Adipocyte (in vitro differentiated cells): Measurements from ENCODE around the gene BANF1.
"Not testable (repeated sequence)": the region's sequence is repeated elsewhere in the genome, so short reads cannot be mapped to it uniquely, and the experiment has no call there.

Experiments
- DNase-seq: peaks from one replicate; pipeline ENCODE4 v3.0.0-alpha.2; 2015; ENCODE audit warnings: low read depth
- H3K27me3 ChIP-seq: replicated peaks from 2 replicates; pipeline ENCODE4 v1.7.0; 2013; ENCODE audit warnings: mild to moderate bottlenecking, low read length, moderate library complexity; ENCODE audit not compliant: control insufficient read depth, insufficient read depth
- H3K36me3 ChIP-seq: 2 replicates; pipeline ENCODE4 v1.7.0; 2013; ENCODE audit warnings: low read length, mild to moderate bottlenecking, moderate library complexity; ENCODE audit not compliant: control insufficient read depth, insufficient read depth, severe bottlenecking
- H3K4me1 ChIP-seq: 2 replicates; pipeline ENCODE4 v1.7.0; 2013; ENCODE audit warnings: mild to moderate bottlenecking, low read length, moderate library complexity; ENCODE audit not compliant: control insufficient read depth, insufficient read depth
- H3K4me3 ChIP-seq: 2 replicates; pipeline ENCODE4 v1.7.0; 2013; ENCODE audit warnings: mild to moderate bottlenecking, low read length, moderate library complexity
- H3K9ac ChIP-seq: 2 replicates; pipeline ENCODE4 v1.7.0; 2013; ENCODE audit warnings: mild to moderate bottlenecking, low read length, moderate library complexity
- H3K9me3 ChIP-seq: 2 replicates; pipeline ENCODE4 v1.7.0; 2013; ENCODE audit warnings: mild to moderate bottlenecking, low read length, moderate library complexity; ENCODE audit not compliant: control insufficient read depth

The BANF1 gene

DNA sequence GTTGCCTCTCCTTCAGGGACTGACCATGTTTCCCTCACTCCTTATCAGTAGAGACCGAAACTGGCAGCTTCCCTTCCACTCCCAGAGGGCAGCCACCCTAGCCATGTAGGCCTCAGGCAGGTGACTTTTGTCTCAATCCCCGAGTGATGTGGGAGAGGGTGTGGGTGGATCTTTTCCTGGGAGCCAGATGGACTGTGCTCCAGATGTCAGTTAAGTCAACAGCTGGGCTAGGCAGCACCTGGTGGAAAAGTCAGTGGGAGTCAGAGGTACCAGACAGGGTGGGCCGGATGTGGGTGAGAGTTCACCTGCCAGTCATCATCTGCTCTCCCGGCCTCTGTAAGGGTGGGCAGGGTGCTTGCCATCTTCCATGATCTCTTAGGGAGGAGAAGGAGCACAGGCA lies 1.9 kb downstream of the BANF1 start:
- Histone ChIP-seq H3K4me1 (peaks cover 14% of the 10 kb centered on the region), H3K9ac (no peak overlapping the region), H3K9me3 (no peaks in the 10 kb centered on the region), H3K36me3 (peaks cover 28% of the 10 kb centered on the region), H3K27me3 (no peaks in the 10 kb centered on the region), H3K4me3 (no peak overlapping the region)
- no peak for DNase-seq

DNA sequence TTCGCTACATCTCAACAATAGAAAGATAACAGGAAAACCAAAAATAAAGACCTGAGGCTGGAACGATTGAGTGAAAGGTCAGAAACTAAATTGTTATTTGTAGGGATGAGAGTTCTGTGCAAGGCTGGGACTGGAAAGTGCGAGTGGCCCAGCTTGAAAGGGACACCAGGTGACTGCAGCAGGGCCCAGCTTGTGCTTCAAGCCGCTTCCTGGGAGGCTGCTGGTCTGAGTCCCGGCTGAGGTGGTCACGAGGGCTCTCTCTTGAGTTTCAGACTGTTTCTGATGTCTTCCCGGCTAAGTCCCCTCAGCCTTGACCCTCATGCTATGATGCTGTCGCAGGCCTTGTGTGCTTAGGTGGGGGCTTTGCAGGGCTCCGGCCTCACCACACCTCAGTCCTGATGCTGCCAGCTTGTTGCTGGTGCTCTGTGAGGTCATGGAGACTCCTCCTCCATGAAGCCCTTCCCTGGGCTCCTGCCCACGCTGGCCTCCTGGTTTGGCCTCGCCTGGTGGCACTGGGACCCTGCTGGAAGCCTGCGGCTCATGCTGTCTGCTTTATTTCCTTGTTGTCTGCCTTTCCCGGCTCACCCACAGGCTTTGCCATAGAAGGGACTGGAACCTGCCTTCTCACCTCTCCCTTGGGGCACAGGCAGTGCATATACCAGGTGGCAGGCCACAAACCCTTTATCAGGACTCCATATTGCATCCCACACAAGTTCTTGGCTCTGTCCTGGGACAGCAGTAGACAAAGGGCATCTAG lies 4.0 kb downstream of the BANF1 start:
- Histone ChIP-seq H3K36me3 (peaks cover 17% of the 10 kb centered on the region), H3K4me3 (no peak overlapping the region), H3K9ac (no peak overlapping the region), H3K4me1 (peaks cover 7% of the 10 kb centered on the region), H3K27me3 (no peaks in the 10 kb centered on the region), H3K9me3 (no peaks in the 10 kb centered on the region)
- no peak for DNase-seq

DNA sequence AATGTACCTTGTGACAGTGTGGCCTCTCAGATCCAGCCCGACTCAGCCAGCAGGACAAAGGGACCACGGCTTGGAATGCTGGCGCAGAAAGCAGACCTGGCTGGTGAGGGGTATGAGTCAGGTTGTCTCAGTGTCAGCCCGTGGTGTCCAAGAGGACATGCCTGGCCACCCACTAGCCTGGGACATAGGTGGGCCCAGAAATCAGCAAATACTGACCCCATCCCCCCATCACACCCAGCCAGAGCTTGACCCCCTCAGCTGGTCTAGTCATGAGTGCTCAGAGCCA lies 4.5 kb downstream of the BANF1 start:
- DNase-seq, result no peak
- Histone ChIP-seq H3K9me3 (no peaks in the 10 kb centered on the region), H3K4me3 (no peak overlapping the region), H3K27me3 (peaks cover 4% of the 10 kb centered on the region), H3K4me1 (peaks cover 7% of the 10 kb centered on the region), H3K9ac (no peak overlapping the region), H3K36me3 (peaks cover 17% of the 10 kb centered on the region)

DNA sequence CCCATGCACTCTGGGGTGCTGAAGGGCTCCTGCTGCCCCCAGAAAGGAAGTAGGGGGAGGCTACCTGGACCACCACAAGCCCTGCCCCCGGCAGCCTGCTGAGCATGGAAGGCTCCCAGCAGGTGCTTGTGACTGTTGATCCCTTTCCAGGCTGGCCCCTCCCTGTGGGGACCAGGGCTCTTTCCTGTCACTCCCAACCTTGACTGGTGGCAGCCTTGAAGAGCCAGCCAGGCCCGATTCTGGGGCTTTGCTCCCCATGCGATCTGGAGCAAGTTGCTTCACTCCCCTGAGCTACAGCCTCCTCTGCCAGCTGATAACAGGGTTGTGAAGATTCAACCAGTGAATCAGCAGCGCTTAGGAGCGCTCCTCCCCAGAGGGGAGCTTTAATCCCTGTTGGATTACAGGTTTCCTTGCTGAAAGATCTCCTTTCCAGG lies 4.9 kb downstream of the BANF1 start:
- Histone ChIP-seq H3K27me3 (peaks cover 4% of the 10 kb centered on the region), H3K9ac (no peak overlapping the region), H3K4me1 (peaks cover 7% of the 10 kb centered on the region), H3K4me3 (no peak overlapping the region), H3K9me3 (no peaks in the 10 kb centered on the region), H3K36me3 (peaks cover 17% of the 10 kb centered on the region)
- no peak for DNase-seq

DNA sequence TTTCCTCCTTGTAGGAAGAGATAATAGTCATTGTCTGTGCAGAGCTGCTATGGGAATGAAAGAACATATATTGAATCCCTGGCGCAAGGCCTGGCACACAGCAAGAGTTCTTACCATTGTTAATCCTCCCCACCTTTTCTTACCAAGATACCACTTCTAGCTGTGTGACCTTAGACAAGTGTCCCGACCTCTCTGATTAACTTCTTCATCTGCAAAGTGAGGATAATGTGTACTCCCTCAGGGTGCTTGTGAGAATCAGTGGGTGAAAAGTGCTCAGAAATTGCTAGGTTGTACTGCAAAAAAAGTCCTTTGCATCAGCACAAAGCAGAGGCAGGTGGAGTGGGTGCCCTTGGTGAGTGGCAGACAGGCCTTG lies 5.8 kb downstream of the BANF1 start:
- no peak for DNase-seq
- no peak overlapping the region for H3K4me3 ChIP-seq

DNA sequence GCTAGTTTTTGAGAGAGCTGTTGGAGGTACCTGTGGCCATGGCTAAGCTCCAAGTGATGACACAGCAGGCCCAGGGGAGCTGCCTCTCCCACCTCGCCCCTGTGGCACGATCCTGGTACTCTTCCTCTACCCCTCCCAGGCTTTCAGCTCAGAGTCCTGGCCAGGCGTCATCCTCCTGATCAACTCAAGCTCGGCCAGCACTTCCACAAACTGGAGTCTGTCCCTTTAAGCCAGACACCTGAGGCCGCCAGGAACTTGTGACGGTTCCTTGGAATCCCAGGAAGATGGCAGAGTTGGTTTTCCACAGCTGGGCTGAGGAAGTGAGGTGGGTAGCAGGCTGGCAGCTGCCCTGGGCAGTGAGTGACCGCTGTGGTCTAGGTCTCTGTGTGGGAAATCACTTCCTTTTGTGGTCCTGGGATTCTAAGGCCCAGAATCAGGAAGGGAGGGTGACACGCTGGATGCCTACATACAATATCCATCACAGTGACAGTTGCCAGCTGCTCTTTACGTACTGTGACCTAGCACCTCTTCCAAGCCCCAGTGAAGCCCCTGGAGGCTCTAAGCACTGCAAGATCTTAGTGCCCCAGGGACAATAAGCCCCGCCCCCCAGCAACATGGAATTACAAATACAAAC lies 6.3 kb downstream of the BANF1 start:
- H3K4me3 ChIP-seq, result no peak overlapping the region
- no peaks in the 10 kb centered on the region for H3K4me1 ChIP-seq
- peaks cover 17% of the 10 kb centered on the region for H3K36me3 ChIP-seq
- no peak overlapping the region for H3K9ac ChIP-seq
- no peak for DNase-seq
- peaks cover 4% of the 10 kb centered on the region for H3K27me3 ChIP-seq
- H3K9me3 ChIP-seq, result no peaks in the 10 kb centered on the region

More for the DNA sequence above, 5.8 kb downstream of the BANF1 start:
- Histone ChIP-seq H3K9ac (no peak overlapping the region), H3K36me3 (peaks cover 17% of the 10 kb centered on the region), H3K9me3 (no peaks in the 10 kb centered on the region), H3K27me3 (peaks cover 4% of the 10 kb centered on the region), H3K4me1 (peaks cover 4% of the 10 kb centered on the region)

DNA sequence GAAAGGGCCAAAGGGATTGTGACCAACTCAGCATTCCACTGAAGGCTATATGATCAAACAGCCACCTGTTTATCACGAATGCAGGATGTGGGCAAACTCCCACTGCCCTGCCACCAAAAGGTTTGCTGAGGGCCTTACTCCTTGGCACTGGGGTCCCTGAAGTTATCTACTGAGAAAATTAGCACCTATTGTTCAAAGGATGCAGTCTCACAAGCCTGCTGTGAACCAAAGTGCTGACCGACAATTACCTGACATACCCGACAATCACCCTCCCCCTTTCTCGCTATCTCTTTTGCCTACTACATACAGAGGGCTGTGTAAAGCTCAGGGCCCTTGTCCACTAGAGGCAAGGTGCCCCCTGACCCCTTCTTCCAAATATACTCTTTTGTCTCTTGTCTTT lies 7.7 kb downstream of the BANF1 start:
- DNase-seq, H3K9ac ChIP-seq, H3K36me3 ChIP-seq, H3K4me3 ChIP-seq, H3K4me1 ChIP-seq, H3K9me3 ChIP-seq, H3K27me3 ChIP-seq: not testable (repeated sequence)

DNA sequence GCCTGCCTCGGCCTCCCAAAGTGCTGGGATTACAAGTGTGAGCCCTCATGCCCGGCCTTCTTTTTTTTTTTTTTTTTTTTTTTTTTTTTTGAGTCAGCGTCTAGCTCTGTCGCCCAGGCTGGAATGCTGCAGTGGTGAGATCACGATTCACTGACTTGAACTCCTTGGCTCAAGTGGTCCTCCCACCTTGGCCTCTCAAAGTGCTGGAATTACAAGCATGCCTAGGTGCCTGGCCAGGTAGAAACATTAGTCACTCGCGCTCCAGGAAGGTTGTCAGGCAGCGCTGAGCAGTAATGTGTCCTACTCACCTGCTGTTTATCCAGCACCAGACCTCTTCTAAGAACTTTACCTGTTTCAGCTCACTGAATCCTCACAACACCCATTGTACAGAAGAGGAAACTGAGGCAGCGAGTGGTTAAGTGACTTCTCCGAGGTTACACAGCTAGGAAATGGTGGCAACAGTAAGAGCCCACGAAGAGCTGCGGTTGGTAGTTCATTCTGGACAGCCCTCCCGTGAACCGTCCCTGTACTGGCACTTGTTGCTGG lies 9.0 kb downstream of the BANF1 start:
- peaks cover 4% of the 10 kb centered on the region for H3K27me3 ChIP-seq
- no peaks in the 10 kb centered on the region for H3K36me3 ChIP-seq
- DNase-seq, result no peak
- no peaks in the 10 kb centered on the region for H3K4me1 ChIP-seq
- no peaks in the 10 kb centered on the region for H3K9me3 ChIP-seq
- H3K4me3 ChIP-seq, result no peak overlapping the region
- H3K9ac ChIP-seq, result no peak overlapping the region

DNA sequence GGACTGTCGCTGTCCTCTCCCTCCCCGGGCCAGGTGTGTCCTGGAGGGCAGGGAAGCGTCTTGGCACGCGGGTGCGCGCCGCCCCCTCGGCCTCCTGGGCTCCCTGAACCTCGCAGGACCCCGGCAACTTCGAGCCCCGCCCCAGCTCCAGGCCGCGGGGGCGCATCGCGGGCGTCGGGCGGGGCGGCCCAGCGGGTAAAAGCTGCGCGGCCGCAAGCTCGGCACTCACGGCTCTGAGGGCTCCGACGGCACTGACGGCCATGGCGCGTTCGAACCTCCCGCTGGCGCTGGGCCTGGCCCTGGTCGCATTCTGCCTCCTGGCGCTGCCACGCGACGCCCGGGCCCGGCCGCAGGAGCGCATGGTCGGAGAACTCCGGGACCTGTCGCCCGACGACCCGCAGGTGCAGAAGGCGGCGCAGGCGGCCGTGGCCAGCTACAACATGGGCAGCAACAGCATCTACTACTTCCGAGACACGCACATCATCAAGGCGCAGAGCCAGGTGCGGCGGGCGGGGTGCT lies 9.5 kb downstream of the BANF1 start, which contains the start of gene CST6:
Gene CST6 (plus strand): TSS at position 224 of the 519 bp plus-strand sequence. CDS start 37 bp downstream, at position 261.
- no peak for DNase-seq

DNA sequence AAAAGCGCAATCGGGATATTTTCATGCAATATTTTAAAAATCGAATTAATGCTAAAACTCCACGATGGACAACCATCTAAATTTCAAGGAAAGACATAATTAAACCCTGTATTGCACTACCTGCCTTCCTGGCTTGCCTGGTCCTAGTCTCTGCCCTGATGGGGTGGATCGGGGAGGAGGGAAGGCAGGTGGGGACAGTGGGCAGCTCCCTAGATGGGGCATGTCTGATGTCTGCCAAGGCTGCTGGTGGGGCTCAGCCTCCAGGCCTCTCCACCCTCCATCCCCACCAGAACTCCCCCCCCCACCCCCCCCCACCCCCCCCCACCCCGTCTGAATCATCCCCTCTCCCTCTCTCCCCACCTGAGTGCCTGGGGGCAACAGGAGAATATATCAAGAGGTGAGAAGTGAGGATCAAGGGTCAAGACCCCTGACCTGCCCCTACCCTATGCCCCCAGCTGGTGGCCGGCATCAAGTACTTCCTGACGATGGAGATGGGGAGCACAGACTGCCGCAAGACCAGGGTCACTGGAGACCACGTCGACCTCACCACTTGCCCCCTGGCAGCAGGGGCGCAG lies 10.2 kb downstream of the BANF1 start:
- no peak overlapping the region for H3K9ac ChIP-seq
- no peaks in the 10 kb centered on the region for H3K9me3 ChIP-seq
- peaks cover 4% of the 10 kb centered on the region for H3K27me3 ChIP-seq
- no peaks in the 10 kb centered on the region for H3K36me3 ChIP-seq
- no peak overlapping the region for H3K4me3 ChIP-seq
- DNase-seq, result no peak
- no peaks in the 10 kb centered on the region for H3K4me1 ChIP-seq

More for the DNA sequence above, 9.5 kb downstream of the BANF1 start, which contains the start of gene CST6:
- H3K9ac ChIP-seq, result no peak within 1 kb of the TSS
- peaks cover 4% of the 10 kb centered on the region for H3K27me3 ChIP-seq
- no peaks in the 10 kb centered on the region for H3K9me3 ChIP-seq
- H3K4me3 ChIP-seq, result no peak within 1 kb of the TSS
- no peaks in the 10 kb centered on the region for H3K4me1 ChIP-seq
- H3K36me3 ChIP-seq, result no peaks in the 10 kb centered on the region
